Vagina (tissue), 2 donors: ENCODE data around the gene BICD1. TPM values are rescaled to one million over a fixed set of nuclear protein-coding genes. Genes with fewer than 3 reads are reported as not detected.

Experiments
- DNase-seq, 2 donors: peaks; one replicate each; pipeline ENCODE4 v3.0.0-alpha.2; 2017; ENCODE audit errors: extremely low spot score in 2 of 2
- H3K27ac ChIP-seq: fragments of 200-600 bp; sonication (generic); one replicate; pipeline ENCODE4 v1.5.1; 2019
- H3K27me3 ChIP-seq: fragments of 200-600 bp; sonication (generic); one replicate; pipeline ENCODE4 v1.5.1; 2019
- H3K36me3 ChIP-seq, 2 donors: fragments of 200-600 bp; sonication (generic); one replicate each; pipeline ENCODE4 v1.5.1; 2017 to 2019
- H3K4me1 ChIP-seq: fragments of 200-600 bp; sonication (generic); one replicate; pipeline ENCODE4 v1.5.1; 2019
- H3K4me3 ChIP-seq, 2 donors: fragments of 200-600 bp; sonication (generic); 1 replicate in 1 of 2; 2 replicates in 1 of 2; pipeline ENCODE4 v1.5.1; 2016 to 2019
- H3K9me3 ChIP-seq: fragments of 200-600 bp; sonication (generic); one replicate; pipeline ENCODE4 v1.5.1; 2019
- POLR2A ChIP-seq, 2 donors: fragments of 450-650 bp; IDR thresholded peaks; one replicate each; pipeline ENCODE4 v1.6.1; 2017; ENCODE audit warnings: antibody characterized with exemption in 2 of 2, mild to moderate bottlenecking in 2 of 2, moderate library complexity in 2 of 2
- POLR2AphosphoS5 ChIP-seq, 2 donors: sonication (generic); formaldehyde crosslinking; IDR thresholded peaks; one replicate each; pipeline ENCODE4 v1.9.0; 2017; ENCODE audit warnings: antibody characterized with exemption in 2 of 2, mild to moderate bottlenecking in 2 of 2, low read depth in 1 of 2; ENCODE audit not compliant: insufficient read depth in 1 of 2
- intact Hi-C: fragments of 100-400 bp; cut with DNase I; formaldehyde crosslinking; loops from one replicate; pipeline ENCODE4 v1.15.1; 2023
- total RNA-seq: library from RNA; depleted of rRNA; stranded (reverse); fragments of >200 nt; gene quantifications from one replicate; pipeline ENCODE4 v1.2.3, GENCODE V29; 2016
- TF ChIP-seq, protein P1 (sequence below), 3 experiments: fragments of 450-650 bp in 2 of 3; fragments of 200-600 bp in 1 of 3; sonication (generic) in 1 of 3; IDR thresholded peaks; one replicate each; pipeline ENCODE4 v1.5.1; 2017 to 2019; ENCODE audit warnings: antibody characterized with exemption in 3 of 3, mild to moderate bottlenecking in 2 of 3, moderate library complexity in 2 of 3

Gene BICD1
- total RNA-seq, 1 donor from 2014 or later, result 19.6 TPM

GRCh38 chr12:32076941-32077340 is 29.7 kb upstream of the BICD1 start:
- no peaks in the 10 kb centered on the region for H3K27me3 ChIP-seq
- TF ChIP-seq POLR2A (IDR thresholded peaks at IDR 0.05), result no peak
- TF ChIP-seq, protein P1, sequence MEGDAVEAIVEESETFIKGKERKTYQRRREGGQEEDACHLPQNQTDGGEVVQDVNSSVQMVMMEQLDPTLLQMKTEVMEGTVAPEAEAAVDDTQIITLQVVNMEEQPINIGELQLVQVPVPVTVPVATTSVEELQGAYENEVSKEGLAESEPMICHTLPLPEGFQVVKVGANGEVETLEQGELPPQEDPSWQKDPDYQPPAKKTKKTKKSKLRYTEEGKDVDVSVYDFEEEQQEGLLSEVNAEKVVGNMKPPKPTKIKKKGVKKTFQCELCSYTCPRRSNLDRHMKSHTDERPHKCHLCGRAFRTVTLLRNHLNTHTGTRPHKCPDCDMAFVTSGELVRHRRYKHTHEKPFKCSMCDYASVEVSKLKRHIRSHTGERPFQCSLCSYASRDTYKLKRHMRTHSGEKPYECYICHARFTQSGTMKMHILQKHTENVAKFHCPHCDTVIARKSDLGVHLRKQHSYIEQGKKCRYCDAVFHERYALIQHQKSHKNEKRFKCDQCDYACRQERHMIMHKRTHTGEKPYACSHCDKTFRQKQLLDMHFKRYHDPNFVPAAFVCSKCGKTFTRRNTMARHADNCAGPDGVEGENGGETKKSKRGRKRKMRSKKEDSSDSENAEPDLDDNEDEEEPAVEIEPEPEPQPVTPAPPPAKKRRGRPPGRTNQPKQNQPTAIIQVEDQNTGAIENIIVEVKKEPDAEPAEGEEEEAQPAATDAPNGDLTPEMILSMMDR (IDR thresholded peaks at IDR 0.05), result no peak
- TF ChIP-seq POLR2AphosphoS5 (IDR thresholded peaks at IDR 0.05; ENCODE audit: insufficient read depth in 1 of 2, low read depth in 1 of 2), result no peak
- H3K9me3 ChIP-seq, result no peaks in the 10 kb centered on the region
- intact Hi-C loops, result no loop called here
- H3K4me3 ChIP-seq, result no peak overlapping the region
- H3K36me3 ChIP-seq, result no peaks in the 10 kb centered on the region
- no peak for DNase-seq
- H3K4me1 ChIP-seq, result no peaks in the 10 kb centered on the region
- H3K27ac ChIP-seq, result no peak overlapping the region

DNA sequence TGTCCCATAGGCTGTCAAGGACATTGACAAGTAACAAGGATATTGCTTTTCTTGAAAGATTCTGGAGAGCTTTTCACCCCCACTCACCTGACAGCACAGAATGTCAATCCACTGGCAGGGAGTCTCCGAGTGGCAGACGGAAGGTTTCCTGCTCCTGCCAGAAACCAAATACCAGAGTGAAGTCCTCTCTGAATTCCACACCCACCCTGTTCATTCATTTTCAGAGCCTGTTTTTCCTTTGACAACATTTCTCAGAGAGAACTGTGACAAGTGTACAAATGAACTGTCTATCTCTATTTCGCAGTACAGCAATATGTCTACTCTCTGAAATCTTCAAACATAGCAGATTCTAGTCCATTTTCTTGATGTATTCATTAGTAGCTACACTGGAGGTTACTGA is 26.2 kb upstream of the BICD1 start:
- H3K9me3 ChIP-seq, result no peaks in the 10 kb centered on the region
- no peak for DNase-seq
- H3K27me3 ChIP-seq, result no peaks in the 10 kb centered on the region
- H3K27ac ChIP-seq, result no peak overlapping the region
- TF ChIP-seq, protein P1 (IDR thresholded peaks at IDR 0.05), result no peak
- no peak for TF ChIP-seq POLR2A (IDR thresholded peaks at IDR 0.05)
- TF ChIP-seq POLR2AphosphoS5 (IDR thresholded peaks at IDR 0.05; ENCODE audit: insufficient read depth in 1 of 2, low read depth in 1 of 2), result no peak
- intact Hi-C loops, result no loop called here
- no peaks in the 10 kb centered on the region for H3K4me1 ChIP-seq
- H3K36me3 ChIP-seq, result no peaks in the 10 kb centered on the region
- H3K4me3 ChIP-seq, result no peak overlapping the region

GRCh38 chr12:32083489-32083888 is 23.2 kb upstream of the BICD1 start:
- Histone ChIP-seq H3K27me3 (no peaks in the 10 kb centered on the region), H3K36me3 (no peaks in the 10 kb centered on the region), H3K27ac (no peak overlapping the region), H3K9me3 (no peaks in the 10 kb centered on the region), H3K4me1 (no peaks in the 10 kb centered on the region), H3K4me3 (no peak overlapping the region)
- TF ChIP-seq, protein P1 (IDR thresholded peaks at IDR 0.05), result no peak
- TF ChIP-seq POLR2A (IDR thresholded peaks at IDR 0.05) (no peak), POLR2AphosphoS5 (IDR thresholded peaks at IDR 0.05; ENCODE audit: insufficient read depth in 1 of 2, low read depth in 1 of 2) (no peak)
- no peak for DNase-seq
- intact Hi-C loops, result no loop called here

DNA sequence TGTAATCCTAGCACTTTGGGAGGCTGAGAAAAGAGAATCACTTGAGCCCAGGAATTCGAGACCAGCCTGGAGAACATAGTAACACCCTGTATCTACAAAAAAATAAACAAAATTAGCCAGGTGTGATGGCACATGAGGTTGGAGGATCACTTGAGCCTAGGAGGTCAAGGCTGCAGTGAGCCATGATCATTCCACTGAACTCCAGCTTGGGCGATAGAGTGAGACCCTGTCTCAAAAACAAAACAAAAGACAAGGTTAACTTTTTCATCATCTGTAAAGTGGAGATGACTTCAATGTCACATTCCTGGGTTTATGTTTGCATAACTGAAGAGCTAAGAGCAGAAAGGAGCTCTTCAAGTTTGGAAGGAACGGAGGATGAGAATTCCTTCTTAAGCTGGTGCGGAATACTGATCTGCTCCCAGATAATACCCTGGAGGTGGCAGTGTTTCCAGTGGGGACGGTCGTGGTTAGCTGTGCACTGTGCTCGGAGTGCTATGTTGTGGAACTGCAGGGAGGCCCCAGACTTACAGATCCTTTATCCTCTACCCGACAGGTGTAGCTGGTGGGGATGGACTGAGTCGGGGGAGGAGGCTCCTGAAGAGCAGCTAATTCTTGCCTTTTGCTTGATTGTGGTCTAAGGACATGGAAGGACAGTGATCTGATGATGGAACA is 22.5 kb upstream of the BICD1 start:
- no peaks in the 10 kb centered on the region for H3K36me3 ChIP-seq
- intact Hi-C loops, result no loop called here
- TF ChIP-seq POLR2AphosphoS5 (IDR thresholded peaks at IDR 0.05; ENCODE audit: insufficient read depth in 1 of 2, low read depth in 1 of 2) (no peak), POLR2A (IDR thresholded peaks at IDR 0.05) (no peak)
- TF ChIP-seq, protein P1 (IDR thresholded peaks at IDR 0.05), result no peak
- no peaks in the 10 kb centered on the region for H3K27me3 ChIP-seq
- H3K27ac ChIP-seq, result no peak overlapping the region
- H3K9me3 ChIP-seq, result no peaks in the 10 kb centered on the region
- H3K4me3 ChIP-seq, result no peak overlapping the region
- H3K4me1 ChIP-seq, result no peaks in the 10 kb centered on the region
- no peak for DNase-seq

- intact Hi-C loops, result no loop called here
- TF ChIP-seq POLR2AphosphoS5 (IDR thresholded peaks at IDR 0.05; ENCODE audit: insufficient read depth in 1 of 2, low read depth in 1 of 2), result no peak
- no peak for TF ChIP-seq POLR2A (IDR thresholded peaks at IDR 0.05)
- TF ChIP-seq, protein P1 (IDR thresholded peaks at IDR 0.05), result no peak
- no peak for DNase-seq
- Histone ChIP-seq H3K27ac (no peak overlapping the region), H3K9me3 (no peaks in the 10 kb centered on the region), H3K4me1 (no peaks in the 10 kb centered on the region), H3K27me3 (no peaks in the 10 kb centered on the region), H3K36me3 (no peaks in the 10 kb centered on the region), H3K4me3 (no peak overlapping the region)
Observed at GRCh38 chr12:32084753-32085152, 21.9 kb upstream of the BICD1 start.
